Purkinje cell (primary cell): ENCODE results near the gene ATP13A5. TPM values are rescaled to one million over a fixed set of nuclear protein-coding genes. Genes with fewer than 3 reads are reported as not detected.

Experiments used
- polyA plus RNA-seq: library from polyadenylated mRNA; unstranded; fragments of >200 nt; fragmentation: Nextera tagmentation; gene quantifications from 2 replicates; pipeline ENCODE4 v1.2.1, GENCODE V29; 2014

Gene ATP13A5
- polyA plus RNA-seq, result not detected in 2 replicates

GRCh38 chr3:193378706-193379105 lies at the start of gene ATP13A5:
ATP13A5 (minus strand) TSS chr3:193378753; CDS start chr3:193378725, 28 bp downstream.

GRCh38 chr3:193240850-193241706 lies 137.5 kb downstream of the ATP13A5 start, which contains the start of gene PLAAT1:
PLAAT1 (plus strand) TSS chr3:193241222; CDS start chr3:193255651, 14,429 bp downstream.

Other genes starting within 250 kb of the ATP13A5 start
- 1.6 and 8.3 TPM in 2 replicates for gene PLAAT1, start 137.5 kb downstream of the ATP13A5 start, polyA plus RNA-seq
- gene ATP13A4, start 176.1 kb upstream of the ATP13A5 start, polyA plus RNA-seq, result 1.9 TPM in 2 replicates
- 79.9 and 82.0 TPM in 2 replicates for gene OPA1, start 214.5 kb upstream of the ATP13A5 start, polyA plus RNA-seq